IPS DF 19.7 (cell line): Measurements from ENCODE around the gene IRF9.

Experiments
- DNase-seq: peaks from one replicate; pipeline ENCODE4 v3.0.0-alpha.2; 2013; ENCODE audit warnings: low read depth, low spot score

Gene IRF9

GRCh38 chr14:24177041-24177825, 16.2 kb downstream of the IRF9 start:
- DNase-seq = no peak

DNA sequence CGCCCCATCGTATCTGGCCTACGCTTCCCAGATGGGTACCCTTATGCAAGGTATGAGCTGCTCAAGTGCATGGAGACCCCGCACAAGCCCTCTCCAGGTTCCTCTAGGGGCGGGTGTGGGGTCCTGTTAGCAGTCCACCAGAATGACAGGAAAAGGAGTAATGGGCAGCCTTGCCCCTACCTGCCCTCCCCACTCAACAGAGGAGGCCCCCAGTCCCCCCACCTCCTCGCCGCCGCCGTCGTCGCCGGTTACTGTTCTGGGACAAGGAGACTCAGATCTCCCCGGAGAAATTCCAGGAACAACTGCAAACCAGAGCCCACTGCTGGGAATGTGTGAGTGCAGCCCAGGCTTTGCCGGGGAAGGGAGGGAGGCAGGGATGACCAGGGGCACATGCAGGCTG, 16.8 kb downstream of the IRF9 start:
- no peak for DNase-seq

DNA sequence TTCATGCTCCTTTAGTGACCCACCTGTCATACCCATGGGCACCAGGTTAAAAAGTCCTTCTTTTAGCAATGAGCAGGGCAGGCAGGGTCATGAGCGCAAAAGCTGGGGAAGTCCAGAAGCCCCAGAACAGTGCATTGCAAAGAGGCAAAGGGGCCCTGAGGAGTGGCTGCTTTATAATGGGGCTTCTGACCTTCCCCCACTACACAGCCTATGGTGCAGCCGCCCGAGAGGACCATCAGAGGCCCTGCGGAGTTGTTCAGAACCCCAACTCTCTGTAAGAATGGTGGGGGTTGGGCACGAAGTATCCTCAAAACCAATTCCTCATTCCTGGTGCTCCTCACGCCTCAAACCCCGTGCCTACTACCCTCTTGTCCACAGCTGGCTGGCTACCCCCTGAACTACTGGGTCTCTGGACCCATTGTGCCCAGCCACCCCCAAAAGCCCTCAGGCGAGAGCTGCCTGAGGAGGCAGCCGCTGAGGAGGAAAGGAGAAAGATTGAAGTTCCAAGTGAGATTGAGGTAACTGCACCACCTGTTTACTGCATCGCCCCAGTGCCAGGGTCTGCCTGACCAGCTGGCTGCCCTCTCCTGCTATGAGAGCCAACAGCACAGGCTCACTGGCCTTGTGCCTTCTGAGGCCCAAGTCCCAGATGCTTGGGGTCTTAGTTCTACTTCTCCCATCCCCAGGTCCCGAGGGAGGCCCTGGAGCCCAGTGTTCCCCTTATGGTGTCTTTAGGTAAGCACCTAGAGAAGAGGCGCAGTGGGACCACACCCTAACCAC, 17.5 kb downstream of the IRF9 start:
- DNase-seq = no peak

GRCh38 chr14:24179294-24179960, 18.4 kb downstream of the IRF9 start:
- DNase-seq = no peak

DNA sequence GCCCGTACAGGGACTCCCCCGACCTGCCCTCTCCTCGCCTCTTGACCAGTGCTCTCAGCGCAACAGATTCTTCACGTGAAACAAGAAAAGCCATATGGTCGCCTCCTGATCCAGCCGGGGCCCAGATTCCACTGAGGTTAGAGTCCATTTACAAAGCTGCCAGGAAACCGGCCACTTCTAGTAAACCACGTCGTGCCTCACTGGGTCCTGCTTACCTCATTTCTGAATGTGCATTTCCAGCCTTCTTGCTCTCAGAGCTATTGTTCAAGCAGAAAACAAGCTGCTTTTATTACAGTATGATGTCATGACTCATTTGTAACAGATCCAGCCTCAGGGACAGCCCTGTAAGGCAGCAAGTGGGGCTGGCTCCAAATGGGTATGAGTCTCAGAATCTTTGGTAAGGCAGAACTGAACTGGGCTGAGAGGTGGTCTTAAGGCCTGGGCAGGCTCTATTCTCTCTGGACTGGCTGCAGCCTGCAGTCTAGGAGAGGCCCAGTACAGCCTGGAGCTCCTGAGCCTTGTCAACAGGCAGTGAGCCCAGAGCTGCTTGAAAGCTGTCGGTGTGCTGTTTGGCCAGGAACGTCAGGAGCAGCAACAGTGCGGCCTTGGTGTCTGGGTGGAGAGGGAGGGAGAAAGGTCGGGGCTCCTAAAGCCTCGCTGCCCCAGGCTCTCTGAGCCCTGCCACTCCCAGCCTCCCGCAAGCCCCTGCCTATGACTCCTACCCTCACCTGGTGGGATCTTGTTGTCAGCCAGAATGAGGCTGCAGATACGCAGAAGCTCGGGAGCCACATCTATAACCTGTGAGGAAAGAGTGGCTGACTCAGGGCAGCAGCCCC, 19.1 kb downstream of the IRF9 start:
- no peak for DNase-seq

DNA sequence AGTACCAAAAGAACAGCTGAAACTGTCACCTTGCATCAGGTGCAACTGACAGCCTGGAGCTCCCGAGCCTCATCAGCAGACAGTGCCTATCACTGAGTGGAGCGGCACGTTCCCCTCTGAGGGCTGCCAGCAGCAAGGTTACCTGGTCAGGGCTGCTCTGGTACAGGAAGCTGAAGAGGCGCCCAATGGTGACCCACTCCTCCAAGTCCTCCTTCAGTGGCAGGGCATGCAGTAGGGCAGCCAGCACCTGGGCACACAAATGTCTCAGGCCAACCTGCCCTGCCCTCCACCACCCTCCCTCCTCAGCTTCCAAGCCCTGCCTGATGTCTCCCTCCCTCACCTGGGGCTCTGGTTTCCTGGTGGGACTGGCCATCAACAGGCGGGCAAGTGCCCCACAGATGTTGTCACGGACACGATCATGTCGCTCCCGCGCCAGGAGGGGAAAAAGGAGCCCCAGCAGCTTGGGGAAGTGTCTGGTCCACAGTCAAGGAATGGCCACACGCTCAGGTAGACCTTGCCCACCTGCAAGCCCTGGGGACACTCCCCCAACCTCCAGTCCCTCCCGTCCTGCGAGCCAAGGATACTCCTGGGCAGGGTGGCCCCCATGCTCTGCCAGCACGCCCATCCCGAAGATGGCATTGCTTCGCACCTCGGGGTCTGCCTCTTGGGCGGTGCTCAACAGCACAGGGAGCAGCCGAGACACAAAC, 20.5 kb downstream of the IRF9 start:
- no peak for DNase-seq

DNA sequence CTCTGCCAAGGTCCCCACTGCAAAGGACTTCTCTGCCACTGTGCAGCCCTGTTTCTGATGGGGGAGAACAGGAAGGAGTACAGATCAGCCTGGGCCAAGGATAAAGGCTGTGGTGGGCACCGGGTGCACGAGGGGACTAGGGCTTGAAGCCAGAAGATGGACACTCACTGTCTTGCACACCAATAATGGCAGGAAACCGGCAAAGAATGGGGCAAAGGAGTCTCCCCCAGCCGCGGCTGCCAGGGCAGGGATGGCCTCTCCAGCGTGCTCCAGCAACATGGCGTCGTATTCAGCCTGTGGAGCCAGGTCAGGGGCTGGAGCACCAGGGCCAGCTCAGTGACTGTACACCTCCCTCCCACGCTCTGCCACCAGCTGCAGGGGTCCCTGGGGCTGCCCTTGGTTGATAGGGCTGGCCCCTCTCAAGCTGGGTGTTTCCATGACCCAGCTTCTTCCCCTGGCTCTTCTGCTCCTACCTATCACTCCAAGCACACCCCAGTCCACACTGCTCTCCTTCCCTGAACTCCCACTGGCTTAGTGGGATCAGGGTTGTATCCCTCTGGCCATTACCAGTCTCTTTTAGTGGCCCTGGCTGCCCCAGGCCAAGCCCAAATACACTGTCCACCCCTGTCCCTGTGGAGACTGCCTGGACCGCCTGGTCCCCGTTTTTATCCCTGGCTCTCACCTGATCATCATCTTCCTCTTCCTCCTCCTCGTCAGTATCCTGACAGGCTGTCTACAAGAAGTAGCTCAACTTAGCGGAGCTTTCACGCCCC, 21.2 kb downstream of the IRF9 start:
- DNase-seq = no peak

GRCh38 chr14:24183014-24183481, 22.0 kb downstream of the IRF9 start:
- no peak for DNase-seq

GRCh38 chr14:24184104-24184970, 23.3 kb downstream of the IRF9 start:
- DNase-seq = no peak

DNA sequence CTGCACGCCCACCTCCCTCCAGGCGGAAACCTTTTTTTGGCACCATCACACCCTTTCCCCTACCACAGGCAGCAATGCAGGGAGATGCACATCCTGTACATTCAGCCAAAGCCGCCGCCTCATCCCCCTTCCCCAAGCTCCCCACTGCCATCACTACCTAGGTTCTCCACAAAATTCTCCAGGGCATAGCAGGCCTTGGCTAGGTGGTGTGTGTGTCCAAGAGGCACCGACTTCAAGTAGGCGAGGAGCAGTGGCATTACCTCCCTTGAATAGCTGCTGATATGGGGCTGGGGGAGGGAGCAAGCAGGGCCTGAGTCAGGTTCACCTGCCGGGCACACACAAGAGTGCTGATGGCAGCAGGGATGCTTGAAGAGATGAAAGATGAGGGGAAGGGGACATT, 24.0 kb downstream of the IRF9 start:
- no peak for DNase-seq

GRCh38 chr14:24185741-24186140, 24.7 kb downstream of the IRF9 start:
- DNase-seq = no peak

DNA sequence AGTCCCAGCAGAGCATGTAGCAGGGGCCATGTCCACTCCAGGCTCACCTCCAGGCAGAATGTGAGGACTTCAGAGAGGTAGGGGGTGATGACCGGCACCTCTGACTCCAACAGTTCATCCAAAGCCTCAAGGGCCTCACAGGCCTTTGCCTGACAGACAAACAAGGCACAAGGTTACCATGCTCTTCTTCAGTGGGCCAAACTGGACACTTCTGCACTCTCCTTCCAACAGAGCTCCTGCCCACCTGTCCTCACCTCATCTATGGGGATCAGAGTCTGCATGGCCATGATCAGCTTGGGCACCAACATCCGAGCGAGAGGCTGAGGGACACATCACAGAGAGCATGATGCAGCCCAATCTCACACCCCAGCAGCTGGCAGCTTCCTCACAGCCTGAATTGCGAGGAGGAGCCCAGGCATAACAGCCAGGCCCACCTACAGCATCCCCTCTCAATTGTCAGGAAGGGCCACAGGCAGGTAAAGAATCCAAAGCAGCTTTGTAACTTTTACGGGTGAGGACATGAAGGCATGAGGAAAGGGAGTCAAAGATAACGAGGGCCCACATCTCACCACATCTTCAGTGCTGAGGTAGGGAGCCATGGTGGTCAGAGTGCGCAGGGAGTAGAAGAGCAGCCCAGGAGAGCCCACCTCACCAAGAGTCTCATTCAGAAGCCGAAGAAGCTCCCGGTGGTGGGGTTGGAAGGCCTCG, 25.9 kb downstream of the IRF9 start:
- no peak for DNase-seq

DNA sequence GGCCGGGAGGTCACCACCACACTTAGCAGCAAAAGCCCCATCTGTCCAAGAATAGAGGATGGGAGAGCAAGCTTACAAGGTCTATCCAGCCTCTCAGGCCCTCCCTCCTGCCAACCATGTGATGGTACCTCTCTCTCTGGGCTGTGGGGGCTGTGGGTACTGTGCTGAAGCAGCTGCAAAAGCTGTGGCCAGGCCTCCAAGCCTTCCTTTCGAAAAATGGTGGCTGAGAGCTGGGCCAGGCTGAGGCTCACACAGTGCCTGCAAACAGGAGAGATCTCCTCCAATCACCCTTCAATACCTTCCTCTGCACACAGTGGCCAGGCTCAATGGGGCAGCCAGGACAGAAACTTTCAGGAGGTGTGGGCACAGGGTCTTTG, 26.5 kb downstream of the IRF9 start:
- DNase-seq = no peak

DNA sequence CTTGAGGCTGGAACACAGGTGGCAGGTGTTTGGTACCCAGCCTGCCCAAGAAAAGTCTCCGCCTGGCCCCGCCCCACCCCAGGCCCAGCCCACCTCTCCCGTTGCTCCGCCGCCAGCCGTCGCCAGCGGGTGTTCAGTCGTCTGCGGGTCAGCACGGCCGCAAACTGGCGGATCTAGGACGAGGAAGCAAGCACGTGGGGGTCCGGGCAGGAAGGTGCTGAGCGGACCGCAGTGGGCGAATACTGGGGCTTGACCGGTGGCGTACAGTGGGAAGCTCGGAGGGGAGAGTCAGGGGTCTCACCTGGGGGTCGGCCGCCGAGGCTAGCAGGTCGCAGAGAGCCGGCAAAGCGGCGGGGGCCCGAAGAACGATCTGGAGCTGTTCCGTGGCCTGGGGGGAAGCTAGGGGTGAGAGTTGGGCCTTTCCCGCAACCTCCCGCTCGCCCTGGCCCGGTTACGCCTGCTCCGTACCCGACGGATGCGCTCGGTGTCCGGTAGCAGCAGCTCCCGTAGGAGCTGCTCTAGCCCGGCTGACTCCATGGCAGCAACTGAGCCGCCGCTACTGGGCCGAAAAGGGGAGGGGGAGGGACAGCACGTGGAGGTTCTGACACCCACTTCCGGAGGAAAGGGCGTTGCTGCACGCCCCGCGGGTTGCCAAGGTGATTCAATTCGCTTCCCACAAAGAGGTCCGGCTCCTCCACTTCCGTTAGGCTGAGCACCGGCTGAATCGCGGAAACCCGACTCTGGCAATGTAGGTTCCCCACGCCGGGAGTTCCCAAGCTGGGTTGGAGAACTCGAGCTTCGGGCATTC, 27.4 kb downstream of the IRF9 start, which contains the start of gene IPO4:
IPO4 (minus strand) TSS at position 566 of the 808 bp plus-strand sequence; CDS start at position 537, 29 bp downstream.
- peak; percentile 95 for DNase-seq

DNA sequence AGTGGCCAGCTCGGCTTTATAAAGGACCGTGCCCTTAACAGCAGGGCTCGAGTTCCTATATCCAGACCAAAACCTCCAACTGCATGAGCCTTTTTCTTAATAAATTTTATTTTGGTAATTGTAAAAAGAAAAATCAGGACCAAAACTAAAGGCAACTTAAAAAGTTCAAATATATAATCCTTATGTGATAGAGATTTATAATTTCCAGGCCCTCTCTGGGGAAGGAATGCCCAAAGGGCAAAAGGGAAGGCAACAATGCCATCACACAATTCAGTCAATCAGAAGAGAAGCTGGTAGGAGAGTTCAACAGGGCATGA, 28.0 kb downstream of the IRF9 start:
- no peak for DNase-seq

DNA sequence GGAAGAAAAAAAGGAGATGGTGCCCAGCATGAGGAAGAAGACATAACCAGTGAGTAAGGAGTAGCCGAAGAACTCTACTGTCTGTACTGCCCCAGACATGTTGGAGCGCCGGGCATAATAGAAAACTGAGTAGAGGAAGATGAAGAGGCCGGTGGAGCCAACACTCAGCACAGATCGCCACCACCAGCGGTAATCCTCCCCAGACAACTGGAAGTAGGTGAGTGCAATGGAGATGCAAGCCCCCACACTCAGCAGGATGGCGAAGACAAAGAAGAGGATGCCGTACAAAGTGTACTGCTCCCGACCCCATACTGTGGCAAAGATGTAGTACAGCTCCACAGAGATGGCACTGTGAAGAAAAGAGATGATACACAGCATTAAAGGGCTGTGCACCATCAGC, 28.4 kb downstream of the IRF9 start:
- no peak for DNase-seq

DNA sequence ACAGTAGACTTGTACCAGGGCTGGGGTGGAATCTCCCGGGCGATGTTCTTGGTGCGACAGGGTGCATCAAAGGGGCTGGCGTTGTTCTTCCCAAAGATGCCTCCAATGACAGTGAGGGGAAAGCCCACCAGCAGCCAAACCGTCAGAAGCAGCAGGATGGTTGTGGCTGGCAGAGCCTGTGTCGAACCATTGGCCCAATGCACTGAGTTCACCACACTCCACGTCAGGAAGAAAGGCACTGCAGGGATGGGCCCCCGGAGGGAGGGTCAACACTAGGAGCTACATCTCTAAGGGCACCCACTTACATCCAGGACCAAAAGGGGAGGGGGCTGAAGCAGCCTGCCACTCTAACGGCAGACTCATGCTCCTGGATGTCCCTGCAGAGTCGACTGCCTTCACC, 29.4 kb downstream of the IRF9 start:
- DNase-seq = no peak

GRCh38 chr14:24192933-24193332, 31.9 kb downstream of the IRF9 start:
- no peak for DNase-seq
